Measurements from ENCODE around the gene GLP1R.
"Not testable (repeated sequence)": the region's sequence is repeated elsewhere in the genome, so short reads cannot be mapped to it uniquely, and the experiment has no call there.

The GLP1R gene

GRCh38 chr6:39136207-39136606 lies 87.6 kb downstream of the GLP1R start:
- not testable (repeated sequence) for DNase-seq

GRCh38 chr6:39137245-39137644 lies 88.7 kb downstream of the GLP1R start:
- DNase-seq = no peak

All from bone marrow (tissue), 2 donors.